ENCODE measurements around the gene VASP. TPM values are rescaled to one million over a fixed set of nuclear protein-coding genes. Genes with fewer than 3 reads are reported as not detected.

Gene VASP
- total and polyA plus RNA-seq, 9 of the 15 experiments (the other 6 are each of a cell fraction or from before 2014, with no cell fraction given) = 16.7 to 261 (median 112) TPM

DNA sequence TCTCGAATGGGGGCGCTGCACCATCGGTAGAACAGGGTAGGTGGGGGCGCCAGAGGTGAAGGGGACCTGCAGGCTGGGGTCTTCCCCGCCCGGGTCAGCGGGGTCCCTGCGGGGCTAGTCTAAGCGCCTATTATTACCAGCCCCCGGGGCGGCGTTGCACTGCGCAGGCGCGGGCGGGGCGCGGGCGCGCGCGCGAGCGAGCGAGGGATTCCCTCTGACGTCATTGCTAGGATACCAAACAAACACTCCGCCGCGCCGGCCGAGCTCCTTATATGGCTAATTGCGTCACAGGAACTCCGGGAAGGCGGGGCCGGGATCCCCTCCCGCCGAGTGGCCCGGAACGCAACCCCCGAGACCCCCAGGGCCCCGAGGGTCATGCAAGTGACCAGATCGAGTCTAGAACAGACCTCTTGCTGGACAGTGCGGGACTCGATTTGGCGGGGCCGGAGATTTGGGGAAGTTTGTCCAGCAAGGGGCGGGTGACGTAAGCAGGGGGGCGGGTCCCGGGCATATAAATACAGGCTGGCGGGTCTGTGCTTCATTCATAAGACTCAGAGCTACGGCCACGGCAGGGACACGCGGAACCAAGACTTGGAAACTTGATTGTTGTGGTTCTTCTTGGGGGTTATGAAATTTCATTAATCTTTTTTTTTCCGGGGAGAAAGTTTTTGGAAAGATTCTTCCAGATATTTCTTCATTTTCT, 39.7 kb upstream of the VASP start, which contains the start of gene FOSB (continued):
- TF ChIP-seq ZNF609 (CRISPR knock-in tag; IDR thresholded peaks at IDR 0.05; ENCODE audit: borderline replicate concordance) (no peak), HMG20B (CRISPR knock-in tag; IDR thresholded peaks at IDR 0.05) (no peak), NCOA1 (IDR thresholded peaks at IDR 0.05; ENCODE audit: low read depth) (no peak), BCL6 (CRISPR knock-in tag; IDR thresholded peaks at IDR 0.05) (no peak), ZBTB8A (IDR thresholded peaks at IDR 0.05; ENCODE audit: partially characterized antibody) (no peak), CC2D1A (IDR thresholded peaks at IDR 0.05) (no peak), ESRRA (IDR thresholded peaks at IDR 0.05; ENCODE audit: borderline replicate concordance, low read depth) (no peak), ZKSCAN1 (IDR thresholded peaks at IDR 0.05; ENCODE audit: low read depth, low read length) (no peak), MEIS2 (IDR thresholded peaks at IDR 0.05; ENCODE audit: partially characterized antibody) (peak; percentile 83), NR2F6 (CRISPR knock-in tag; IDR thresholded peaks at IDR 0.05) (no peak), ARID3A (IDR thresholded peaks at IDR 0.05; ENCODE audit: borderline replicate concordance, low read depth, low read length) (no peak), ZFX (CRISPR knock-in tag; IDR thresholded peaks at IDR 0.05) (0 out of 2 replicates have a peak, but pooled peaks have one; percentile 6), OTX1 (CRISPR knock-in tag; IDR thresholded peaks at IDR 0.05) (no peak), E2F3 (CRISPR knock-in tag; IDR thresholded peaks at IDR 0.05) (no peak), POLR2B (IDR thresholded peaks at IDR 0.05; ENCODE audit: low read depth, partially characterized antibody) (peak; percentile 53)
- TF ChIP-seq, protein P1, sequence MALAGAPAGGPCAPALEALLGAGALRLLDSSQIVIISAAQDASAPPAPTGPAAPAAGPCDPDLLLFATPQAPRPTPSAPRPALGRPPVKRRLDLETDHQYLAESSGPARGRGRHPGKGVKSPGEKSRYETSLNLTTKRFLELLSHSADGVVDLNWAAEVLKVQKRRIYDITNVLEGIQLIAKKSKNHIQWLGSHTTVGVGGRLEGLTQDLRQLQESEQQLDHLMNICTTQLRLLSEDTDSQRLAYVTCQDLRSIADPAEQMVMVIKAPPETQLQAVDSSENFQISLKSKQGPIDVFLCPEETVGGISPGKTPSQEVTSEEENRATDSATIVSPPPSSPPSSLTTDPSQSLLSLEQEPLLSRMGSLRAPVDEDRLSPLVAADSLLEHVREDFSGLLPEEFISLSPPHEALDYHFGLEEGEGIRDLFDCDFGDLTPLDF (CRISPR knock-in tag; IDR thresholded peaks at IDR 0.05) = peak; percentile 90
- TF ChIP-seq, protein P2, sequence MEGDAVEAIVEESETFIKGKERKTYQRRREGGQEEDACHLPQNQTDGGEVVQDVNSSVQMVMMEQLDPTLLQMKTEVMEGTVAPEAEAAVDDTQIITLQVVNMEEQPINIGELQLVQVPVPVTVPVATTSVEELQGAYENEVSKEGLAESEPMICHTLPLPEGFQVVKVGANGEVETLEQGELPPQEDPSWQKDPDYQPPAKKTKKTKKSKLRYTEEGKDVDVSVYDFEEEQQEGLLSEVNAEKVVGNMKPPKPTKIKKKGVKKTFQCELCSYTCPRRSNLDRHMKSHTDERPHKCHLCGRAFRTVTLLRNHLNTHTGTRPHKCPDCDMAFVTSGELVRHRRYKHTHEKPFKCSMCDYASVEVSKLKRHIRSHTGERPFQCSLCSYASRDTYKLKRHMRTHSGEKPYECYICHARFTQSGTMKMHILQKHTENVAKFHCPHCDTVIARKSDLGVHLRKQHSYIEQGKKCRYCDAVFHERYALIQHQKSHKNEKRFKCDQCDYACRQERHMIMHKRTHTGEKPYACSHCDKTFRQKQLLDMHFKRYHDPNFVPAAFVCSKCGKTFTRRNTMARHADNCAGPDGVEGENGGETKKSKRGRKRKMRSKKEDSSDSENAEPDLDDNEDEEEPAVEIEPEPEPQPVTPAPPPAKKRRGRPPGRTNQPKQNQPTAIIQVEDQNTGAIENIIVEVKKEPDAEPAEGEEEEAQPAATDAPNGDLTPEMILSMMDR (IDR thresholded peaks at IDR 0.05 in 2 of 3, conservative IDR thresholded peaks at IDR 0.05 in 1 of 3; ENCODE audit: insufficient read depth in 2 of 3, low read depth in 1 of 3, low read length in 3 of 3) = no peak; a peak in 1 of 6 replicates
- TF ChIP-seq, protein P3, sequence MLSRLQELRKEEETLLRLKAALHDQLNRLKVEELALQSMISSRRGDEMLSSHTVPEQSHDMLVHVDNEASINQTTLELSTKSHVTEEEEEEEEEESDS (CRISPR knock-in tag; IDR thresholded peaks at IDR 0.05) = no peak

All from K562 (cell line).